Measurements from ENCODE around the gene PCGF3. TPM values are rescaled to one million over a fixed set of nuclear protein-coding genes. Genes with fewer than 3 reads are reported as not detected.

Gene PCGF3
- total and polyA plus RNA-seq, 5 donors, result 25.0 to 30.1 (median 27.1) TPM

GRCh38 chr4:684623-685327, 20.9 kb upstream of the PCGF3 start:
- DNase-seq (peak in 2 of 3 donors; percentile 52 to 62), ATAC-seq (no peak)
- H3K27ac ChIP-seq (ENCODE audit: low read length), result no peak overlapping the region
- no peaks in the 10 kb centered on the region for H3K9me3 ChIP-seq (ENCODE audit: control insufficient read depth, low read length)
- peaks cover 9% of the 10 kb centered on the region for H3K4me1 ChIP-seq (ENCODE audit: control insufficient read depth, insufficient read depth, low read length)
- WGBS, result 81% methylated on average over 21 of the region's 21 CpGs
- H3K4me3 ChIP-seq (ENCODE audit: low read length), result no peak overlapping the region
- no peaks in the 10 kb centered on the region for H3K27me3 ChIP-seq (ENCODE audit: control insufficient read depth, insufficient read depth)
- intact Hi-C loops (cut with DNase I), result no loop called here

GRCh38 chr4:685679-686412, 19.8 kb upstream of the PCGF3 start:
- Histone ChIP-seq H3K27me3 (ENCODE audit: control insufficient read depth, insufficient read depth) (no peaks in the 10 kb centered on the region), H3K4me3 (ENCODE audit: low read length) (no peak overlapping the region), H3K9me3 (ENCODE audit: control insufficient read depth, low read length) (no peaks in the 10 kb centered on the region), H3K27ac (ENCODE audit: low read length) (no peak overlapping the region), H3K4me1 (ENCODE audit: control insufficient read depth, insufficient read depth, low read length) (peaks cover 9% of the 10 kb centered on the region)
- peak in 2 of 3 donors; percentile 52 to 59 for DNase-seq
- 94% methylated on average over 37 of the region's 37 CpGs for WGBS
- intact Hi-C loops (cut with DNase I), result no loop called here
- no peak for ATAC-seq

GRCh38 chr4:686413-687040, 19.1 kb upstream of the PCGF3 start:
- ATAC-seq (no peak), DNase-seq (peak in 2 of 3 donors; percentile 65 to 73)
- H3K27ac ChIP-seq (ENCODE audit: low read length), result no peak overlapping the region
- whole genome bisulfite sequencing, result 93% methylated on average over 31 of the region's 31 CpGs
- peaks cover 9% of the 10 kb centered on the region for H3K4me1 ChIP-seq (ENCODE audit: control insufficient read depth, insufficient read depth, low read length)
- no peak overlapping the region for H3K4me3 ChIP-seq (ENCODE audit: low read length)
- H3K9me3 ChIP-seq (ENCODE audit: control insufficient read depth, low read length), result no peaks in the 10 kb centered on the region
- intact Hi-C loops (cut with DNase I), result no loop called here
- no peaks in the 10 kb centered on the region for H3K27me3 ChIP-seq (ENCODE audit: control insufficient read depth, insufficient read depth)

DNA sequence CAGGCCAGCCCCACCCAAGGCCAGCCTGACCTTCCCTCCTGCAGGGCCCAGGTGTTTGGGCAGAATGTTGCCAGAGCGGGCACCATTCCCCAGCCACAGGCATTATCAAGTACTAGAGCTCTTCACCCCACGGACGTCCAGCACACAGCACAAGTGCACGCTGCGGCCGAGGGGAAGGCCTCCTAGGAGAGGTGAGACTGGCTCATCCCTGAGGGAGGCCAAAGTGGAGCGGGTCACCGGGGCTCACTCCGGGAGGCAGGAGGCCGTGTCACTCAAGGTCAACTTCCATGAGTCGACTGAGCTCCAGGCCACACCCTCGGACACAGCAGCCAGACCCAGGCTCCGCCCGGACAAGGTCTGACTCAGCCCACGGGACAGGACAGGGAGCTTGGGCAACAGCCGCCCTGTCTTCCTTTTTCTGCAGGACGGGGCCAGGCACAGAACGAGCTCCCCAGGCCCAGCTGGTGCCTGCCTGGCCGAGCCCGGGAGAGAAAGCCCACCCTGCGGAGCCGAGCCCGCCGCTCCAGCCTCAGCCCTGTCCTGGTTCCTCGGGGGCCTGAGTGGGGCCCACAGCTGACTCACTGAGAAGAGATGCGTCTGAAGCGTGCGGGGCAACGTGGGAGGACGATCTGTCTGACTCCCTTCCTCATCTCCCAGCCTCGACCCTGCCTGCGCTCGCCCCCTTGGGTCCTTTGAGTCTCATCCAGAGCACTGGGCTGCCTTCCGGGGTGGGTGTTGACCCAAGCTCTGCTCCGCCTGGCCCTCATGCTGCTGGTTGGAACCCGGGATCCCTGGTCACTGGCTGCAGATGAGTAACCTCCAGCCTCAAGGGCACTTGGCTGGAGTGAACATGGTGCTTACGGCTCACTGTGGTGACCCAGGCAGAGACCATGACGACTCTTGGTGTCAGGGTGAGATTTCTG, 18.3 kb upstream of the PCGF3 start:
- DNase-seq (peak; percentile 94 to 96 (median 95)), ATAC-seq (peak; percentile 84 to 85)
- intact Hi-C loops (cut with DNase I), result no loop called here
- Histone ChIP-seq H3K27ac (ENCODE audit: low read length) (peak overlapping the region; percentile 42), H3K4me3 (ENCODE audit: low read length) (no peak overlapping the region), H3K4me1 (ENCODE audit: control insufficient read depth, insufficient read depth, low read length) (peaks cover 9% of the 10 kb centered on the region), H3K9me3 (ENCODE audit: control insufficient read depth, low read length) (no peaks in the 10 kb centered on the region), H3K27me3 (ENCODE audit: control insufficient read depth, insufficient read depth) (no peaks in the 10 kb centered on the region)
- WGBS, result 45% methylated on average over 38 of the region's 38 CpGs

DNA sequence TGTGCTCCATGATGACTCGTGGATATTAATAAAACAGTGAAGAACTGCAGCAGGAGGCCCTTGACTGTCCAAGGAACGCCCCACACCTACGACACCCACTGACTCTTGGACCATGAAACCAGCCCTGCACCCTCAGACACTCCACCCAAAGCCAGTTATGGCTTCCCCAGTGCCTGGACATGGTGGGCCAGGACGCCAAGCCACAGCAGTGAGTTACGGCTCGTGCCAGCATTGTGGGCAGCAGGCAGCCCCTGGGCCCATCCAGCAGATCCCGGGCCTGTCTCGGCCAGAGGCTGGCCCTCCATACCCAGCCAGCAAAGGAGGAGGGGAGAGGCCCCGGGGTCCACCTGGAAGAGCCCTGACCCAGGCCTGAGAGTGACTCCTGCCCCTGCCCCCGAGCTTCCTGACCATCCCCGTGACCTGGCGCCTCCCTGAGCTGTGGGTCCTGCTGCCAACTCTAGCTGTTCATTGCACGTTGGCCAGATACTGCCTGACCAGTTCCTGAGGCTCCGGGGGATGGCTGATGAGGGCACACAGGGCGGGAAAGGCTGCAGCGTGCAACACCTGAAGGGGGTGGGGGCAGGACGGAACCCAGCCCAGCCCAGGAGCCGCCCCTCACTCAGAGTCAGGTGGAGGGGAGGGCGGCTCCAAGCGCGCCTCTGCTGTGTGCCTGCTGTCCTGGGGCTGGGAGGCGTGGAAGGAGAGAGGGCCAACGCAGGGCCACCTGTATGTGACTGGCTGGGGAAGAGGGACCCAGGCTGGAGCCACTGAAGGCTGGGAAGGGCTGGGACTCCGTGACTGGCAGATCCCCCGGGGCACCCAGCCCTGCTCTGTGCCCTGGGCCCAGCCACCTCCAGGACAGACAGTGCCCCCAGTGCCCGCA, 17.4 kb upstream of the PCGF3 start:
- ATAC-seq (peak; percentile 2 to 3), DNase-seq (peak; percentile 50 to 68 (median 68))
- 75% methylated on average over 26 of the region's 26 CpGs for WGBS
- peaks cover 9% of the 10 kb centered on the region for H3K4me1 ChIP-seq (ENCODE audit: control insufficient read depth, insufficient read depth, low read length)
- H3K27me3 ChIP-seq (ENCODE audit: control insufficient read depth, insufficient read depth), result no peaks in the 10 kb centered on the region
- no peaks in the 10 kb centered on the region for H3K9me3 ChIP-seq (ENCODE audit: control insufficient read depth, low read length)
- intact Hi-C loops (cut with DNase I), result no loop called here
- peak overlapping the region; percentile 47 for H3K4me3 ChIP-seq (ENCODE audit: low read length)
- H3K27ac ChIP-seq (ENCODE audit: low read length), result peak overlapping the region; percentile 54

DNA sequence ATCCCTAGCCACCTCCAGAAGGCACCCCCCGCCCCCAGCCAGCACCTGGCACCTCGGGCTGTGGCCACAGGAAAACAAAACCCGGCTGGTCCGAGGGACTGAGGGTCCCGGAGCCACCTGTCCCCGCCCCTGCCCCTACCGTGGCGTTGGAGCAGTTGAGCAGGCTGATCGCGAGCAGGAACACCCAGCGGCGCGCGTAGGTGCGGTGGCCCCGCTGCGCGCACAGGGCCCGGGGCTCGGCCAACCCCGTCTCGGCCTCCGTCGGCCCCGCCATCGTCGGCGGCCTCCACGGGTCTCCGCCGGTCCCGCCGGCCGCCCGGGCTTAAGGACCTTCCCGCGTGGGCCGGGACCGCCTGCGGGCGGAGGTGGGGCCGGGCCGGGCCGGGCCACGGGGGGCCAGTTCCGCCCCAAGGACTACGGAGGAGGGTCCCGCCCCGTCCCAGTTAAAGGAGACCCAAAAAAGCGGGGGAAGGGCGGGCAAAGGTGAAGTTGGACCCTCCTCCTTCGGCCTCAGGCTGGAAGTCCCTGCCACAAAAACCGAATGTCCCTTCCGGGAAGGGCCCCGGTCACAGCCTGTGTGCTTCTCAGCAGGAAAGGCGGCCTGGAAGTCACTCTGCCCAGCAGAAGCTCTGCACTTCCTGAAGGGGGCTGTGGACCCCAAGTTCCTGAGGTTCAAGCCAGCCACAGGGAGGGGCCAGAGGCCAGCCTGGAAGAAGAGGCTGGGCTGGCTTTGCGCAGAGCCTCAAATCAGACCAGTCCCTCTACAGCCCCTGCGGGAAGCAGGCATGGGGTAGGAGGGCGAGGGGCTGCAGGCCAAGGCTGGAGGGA, 16.6 kb upstream of the PCGF3 start, which contains the start of gene SLC49A3:
Gene SLC49A3, minus strand, starts transcription at position 298 of the 828 bp plus-strand sequence. Its CDS starts 24 bp downstream, at position 274.
- Histone ChIP-seq H3K4me3 (ENCODE audit: low read length) (peak within 1 kb of the TSS; percentile 47), H3K27me3 (ENCODE audit: control insufficient read depth, insufficient read depth) (no peaks in the 10 kb centered on the region), H3K9me3 (ENCODE audit: control insufficient read depth, low read length) (no peaks in the 10 kb centered on the region), H3K27ac (ENCODE audit: low read length) (peak within 1 kb of the TSS; percentile 54), H3K4me1 (ENCODE audit: control insufficient read depth, insufficient read depth, low read length) (peaks cover 9% of the 10 kb centered on the region)
- intact Hi-C loops (cut with DNase I), result no loop called here
- DNase-seq, result peak in 2 of 3 donors; percentile 80 to 81
- ATAC-seq, result peak; percentile 13 to 35
- WGBS, result 6% methylated on average over 59 of the region's 59 CpGs

DNA sequence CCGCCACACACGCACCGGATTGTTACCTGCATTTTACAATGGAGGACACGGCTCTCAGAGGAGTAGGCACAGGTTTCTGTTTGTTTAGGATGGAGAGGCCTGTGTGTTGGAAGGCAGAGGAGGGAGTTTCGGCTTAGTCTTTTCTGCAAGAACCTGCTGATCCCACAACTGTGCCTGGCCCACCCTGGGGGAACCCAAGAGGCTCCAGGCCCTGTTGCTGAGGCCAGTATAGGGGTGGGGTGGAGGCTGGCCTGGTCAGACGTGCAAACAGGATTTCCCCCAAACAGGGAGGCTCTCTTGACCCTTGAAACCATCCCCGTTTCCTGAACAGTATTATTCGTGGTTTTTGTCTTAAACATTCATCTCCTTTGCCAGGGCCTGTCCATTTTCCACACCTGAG, 15.9 kb upstream of the PCGF3 start:
- Histone ChIP-seq H3K4me3 (ENCODE audit: low read length) (peak overlapping the region; percentile 47), H3K27me3 (ENCODE audit: control insufficient read depth, insufficient read depth) (no peaks in the 10 kb centered on the region), H3K4me1 (ENCODE audit: control insufficient read depth, insufficient read depth, low read length) (peaks cover 9% of the 10 kb centered on the region), H3K27ac (ENCODE audit: low read length) (peak overlapping the region; percentile 54), H3K9me3 (ENCODE audit: control insufficient read depth, low read length) (no peaks in the 10 kb centered on the region)
- intact Hi-C loops (cut with DNase I), result no loop called here
- 76% methylated on average over 8 of the region's 8 CpGs for WGBS
- ATAC-seq (no peak), DNase-seq (no peak)

DNA sequence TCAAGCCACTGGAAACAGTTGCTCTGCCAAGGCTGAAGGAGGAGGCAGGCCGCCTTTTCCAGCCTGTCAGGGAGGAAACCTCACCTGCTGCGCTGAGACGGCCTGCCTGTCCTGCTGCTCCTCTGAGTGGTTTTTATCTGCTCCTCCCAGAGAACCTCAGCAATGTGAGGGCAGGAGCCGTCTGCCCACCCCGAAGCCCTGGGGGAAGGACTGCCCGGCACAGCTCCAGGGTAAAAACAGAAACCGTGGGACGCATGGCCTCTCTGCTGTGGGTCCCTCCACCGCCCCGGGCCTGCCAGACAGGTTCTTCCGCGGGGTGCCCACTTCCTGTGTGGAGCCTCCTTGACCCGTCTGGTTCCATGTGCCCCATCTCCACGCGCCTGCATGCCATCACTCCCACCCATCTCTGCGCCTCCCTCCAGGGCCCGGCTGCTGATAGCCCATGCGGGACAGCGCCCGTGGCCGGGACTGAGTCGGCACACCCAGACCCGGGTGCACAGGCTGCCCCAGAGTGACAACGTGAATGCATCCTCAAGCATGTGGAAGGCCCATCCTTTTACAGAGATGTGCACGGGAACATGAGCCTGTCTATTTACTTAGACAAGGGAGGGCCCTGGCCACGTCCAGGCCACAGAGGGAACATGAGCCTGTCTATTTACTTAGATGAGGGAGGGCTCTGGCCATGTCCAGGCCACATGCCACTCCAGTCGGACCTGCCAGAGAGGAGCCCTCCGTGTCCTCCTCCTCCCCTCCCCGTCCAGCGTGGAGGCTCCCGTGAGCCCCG, 12.7 kb upstream of the PCGF3 start:
- H3K27ac ChIP-seq (ENCODE audit: low read length), result no peak overlapping the region
- intact Hi-C loops (cut with DNase I), result no loop called here
- peaks cover 5% of the 10 kb centered on the region for H3K4me1 ChIP-seq (ENCODE audit: control insufficient read depth, insufficient read depth, low read length)
- H3K9me3 ChIP-seq (ENCODE audit: control insufficient read depth, low read length), result no peaks in the 10 kb centered on the region
- no peak overlapping the region for H3K4me3 ChIP-seq (ENCODE audit: low read length)
- H3K27me3 ChIP-seq (ENCODE audit: control insufficient read depth, insufficient read depth), result no peaks in the 10 kb centered on the region
- DNase-seq (peak in 1 of 3 donors; percentile 52), ATAC-seq (no peak)
- WGBS, result 77% methylated on average over 32 of the region's 32 CpGs

Data from right cardiac atrium (tissue), 5 donors.